ENCODE data around the gene DPM1. TPM values are rescaled to one million over a fixed set of nuclear protein-coding genes. Genes with fewer than 3 reads are reported as not detected.

Gene DPM1
- total RNA-seq, 1 experiment from 2014 or later = 65.5 TPM

GRCh38 chr20:50887576-50887975 lies 70.8 kb downstream of the DPM1 start:
- CTCF ChIA-PET = no interaction called here

More at GRCh38 chr20:50887576-50887975, 70.8 kb downstream of the DPM1 start:
- H3K27me3 ChIP-seq (ENCODE audit: insufficient read depth, low read length) = no peaks in the 10 kb centered on the region
- RAD21 ChIA-PET (ENCODE audit: low non-redundant PET in 1 of 2, low total read pairs in 2 of 2, uncharacterized antibody in 2 of 2, unreplicated experiment in 2 of 2) = no interaction called here
- no peak for TF ChIP-seq ZFX (IDR thresholded peaks at IDR 0.05)
- no peak for TF ChIP-seq SIN3A (IDR thresholded peaks at IDR 0.05; ENCODE audit: low read depth)
- TF ChIP-seq CEBPB (IDR thresholded peaks at IDR 0.05; ENCODE audit: low read depth) = no peak
- TF ChIP-seq CTCF (IDR thresholded peaks at IDR 0.05 in 2 of 3, conservative IDR thresholded peaks at IDR 0.05 in 1 of 3; ENCODE audit: borderline replicate concordance in 1 of 3, insufficient read depth in 1 of 3, low read depth in 2 of 3, low read length in 2 of 3) = no peak
- no peak for TF ChIP-seq TCF7L2 (IDR thresholded peaks at IDR 0.05; ENCODE audit: borderline replicate concordance, extremely low read depth, insufficient read depth, insufficient read length)
- no peak for TF ChIP-seq FOSL1 (IDR thresholded peaks at IDR 0.05; ENCODE audit: low read depth)
- no peak for TF ChIP-seq SRF (IDR thresholded peaks at IDR 0.05; ENCODE audit: low read depth)
- TF ChIP-seq ELF1 (IDR thresholded peaks at IDR 0.05; ENCODE audit: borderline replicate concordance, low read depth) = no peak
- TF ChIP-seq YY1 (IDR thresholded peaks at IDR 0.05; ENCODE audit: extremely low read depth, insufficient replicate concordance, low read depth, low read length) = no peak
- no peak for TF ChIP-seq CBX3 (IDR thresholded peaks at IDR 0.05; ENCODE audit: low read depth)
- H2AFZ ChIP-seq (ENCODE audit: low read depth, low read length, poor library complexity, severe bottlenecking) = no peak overlapping the region
- no peaks in the 10 kb centered on the region for H3K9me2 ChIP-seq (ENCODE audit: insufficient read depth)
- H3K4me2 ChIP-seq (ENCODE audit: low read length) = no peak overlapping the region
- H3K79me2 ChIP-seq (ENCODE audit: insufficient read depth, low read length) = peaks cover 22% of the 10 kb centered on the region; the same call in 1 of the 2 replicates
- POLR2A ChIA-PET = no interaction called here
- BruUV-seq (replicated peaks) = no TSS peak
- intact Hi-C loops (cut with micrococcal nuclease) = no loop called here
- H3K36me3 ChIP-seq (ENCODE audit: control insufficient read depth in 1 of 2, insufficient read depth in 2 of 2, low read length in 2 of 2) = peaks cover 17 to 27% of the 10 kb centered on the region in 2 experiments; a peak in 3 of 4 replicates
- H3K4me3 ChIP-seq (replicated peaks in 1 of 2; ENCODE audit: low read depth in 1 of 2, low read length in 2 of 2) = no peak overlapping the region
- no peaks in the 10 kb centered on the region for H3K9me3 ChIP-seq (ENCODE audit: control insufficient read depth in 1 of 2, insufficient read depth in 1 of 2, low read depth in 1 of 2, low read length in 2 of 2)
- no peaks in the 10 kb centered on the region; the same call in 1 of the 2 replicates for H4K20me1 ChIP-seq (ENCODE audit: insufficient read depth)
- H3K27ac ChIP-seq (ENCODE audit: low read depth, low read length) = no peak overlapping the region
- DNase-seq (ENCODE audit: low read depth, low spot score) (no peak), ATAC-seq (no peak)
- no peaks in the 10 kb centered on the region for H3K4me1 ChIP-seq (ENCODE audit: control insufficient read depth in 1 of 2, insufficient read depth in 2 of 2, low read length in 2 of 2)
- no peak overlapping the region for H3K9ac ChIP-seq (ENCODE audit: low read length)

All from HCT116 (cell line).